HG03565 (cell line): ENCODE results near the gene MYO3A.

Experiments used
- ATAC-seq: cut with Tn5 transposase; IDR thresholded peaks from one replicate; pipeline ENCODE4 v1.9.1; 2021; ENCODE audit warnings: mild to moderate bottlenecking, moderate library complexity; ENCODE audit not compliant: unreplicated experiment

Gene MYO3A

GRCh38 chr10:26211781-26212444 is 277.9 kb downstream of the MYO3A start:
- ATAC-seq, result no peak

GRCh38 chr10:26212511-26212910 is 278.5 kb downstream of the MYO3A start:
- no peak for ATAC-seq

GRCh38 chr10:26213157-26213800 is 279.2 kb downstream of the MYO3A start:
- no peak for ATAC-seq

DNA sequence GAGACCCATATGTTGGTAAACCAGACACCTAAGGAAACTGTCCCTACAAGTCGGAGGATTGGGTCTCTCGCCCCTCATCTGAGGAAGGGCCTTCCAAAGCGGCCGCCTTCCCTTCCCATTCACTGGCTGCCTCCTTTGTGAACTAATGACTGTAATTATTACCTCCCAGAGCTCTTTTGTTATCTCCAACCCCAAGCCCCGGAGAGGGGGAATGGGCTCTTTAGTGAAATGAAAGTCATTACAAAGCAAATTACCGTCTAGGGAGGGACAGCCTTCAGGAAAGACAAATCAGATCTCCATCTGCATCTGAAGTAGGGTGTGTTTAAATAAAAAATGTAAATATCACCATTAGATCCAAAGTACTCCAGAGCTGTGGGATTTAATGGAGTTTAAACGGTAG is 280.0 kb downstream of the MYO3A start:
- ATAC-seq, result no peak

GRCh38 chr10:26214551-26215395 is 280.7 kb downstream of the MYO3A start:
- no peak for ATAC-seq

DNA sequence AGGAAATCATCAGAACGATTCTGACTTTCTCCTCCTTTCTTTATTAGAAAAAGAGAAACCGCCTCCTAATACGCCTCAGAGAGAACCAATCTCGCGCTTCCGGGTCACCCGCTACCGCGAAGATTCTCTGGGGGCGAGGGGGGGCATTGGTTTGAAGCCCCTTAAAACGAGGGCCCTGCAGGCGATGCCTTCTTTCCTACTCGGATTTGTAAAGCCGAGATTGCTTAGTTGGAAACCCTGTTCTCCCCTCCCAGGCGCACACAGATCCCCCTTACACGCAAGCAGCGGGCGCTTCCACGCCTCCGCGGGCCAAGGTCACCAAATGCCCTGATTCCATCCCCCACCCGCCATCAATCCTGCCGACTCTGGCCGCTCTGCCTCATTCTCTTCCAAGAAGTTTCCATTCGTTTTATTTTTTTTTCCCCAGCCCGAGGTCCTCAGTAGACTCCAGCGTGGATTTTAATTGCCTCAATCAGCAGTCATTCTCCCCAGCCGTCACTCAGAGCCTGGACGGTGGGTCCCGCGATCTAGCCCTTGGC is 281.4 kb downstream of the MYO3A start:
- ATAC-seq, result no peak

DNA sequence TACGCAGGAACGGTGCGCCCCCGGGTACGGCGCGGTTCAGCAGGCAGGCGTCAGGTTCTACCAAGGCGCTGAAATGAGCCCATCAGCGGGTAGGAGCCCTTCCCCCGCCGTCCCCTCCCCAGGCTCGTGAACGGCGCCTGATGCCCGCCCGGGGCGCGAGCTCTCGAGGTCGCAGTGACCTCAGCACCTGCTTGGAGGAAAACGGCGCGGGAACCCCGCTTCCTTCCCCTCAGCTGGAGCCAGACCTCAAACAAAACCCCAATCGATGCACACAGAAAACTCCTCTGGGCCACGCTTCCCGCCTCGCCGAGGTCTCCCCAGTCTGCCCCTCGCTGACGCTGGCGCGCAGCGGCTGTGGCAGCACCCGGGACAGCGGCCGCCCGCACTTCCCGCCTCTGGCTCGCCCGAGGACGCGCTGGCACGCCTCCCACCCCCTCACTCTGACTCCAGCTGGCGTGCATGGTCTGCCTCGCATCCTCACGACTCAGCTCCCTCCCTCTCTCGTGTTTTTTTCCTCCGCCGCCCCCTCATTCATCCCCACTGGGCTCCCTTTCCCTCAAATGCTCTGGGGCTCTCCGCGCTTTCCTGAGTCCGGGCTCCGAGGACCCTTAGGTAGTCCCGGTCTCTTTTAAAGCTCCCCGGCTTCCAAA is 282.0 kb downstream of the MYO3A start:
- ATAC-seq, result no peak

- no peak for ATAC-seq
Measured at GRCh38 chr10:26216585-26217395, 282.8 kb downstream of the MYO3A start, which contains the start of gene GAD2. TSS of gene GAD2 (plus strand) at chr10:26216774. CDS start at chr10:26216810, 36 bp downstream.

GRCh38 chr10:26217396-26218086 is 283.5 kb downstream of the MYO3A start:
- ATAC-seq, result no peak

- no peak for ATAC-seq
Measured at GRCh38 chr10:26219676-26220075, 285.6 kb downstream of the MYO3A start.

GRCh38 chr10:26220901-26221300 is 286.9 kb downstream of the MYO3A start:
- no peak for ATAC-seq

DNA sequence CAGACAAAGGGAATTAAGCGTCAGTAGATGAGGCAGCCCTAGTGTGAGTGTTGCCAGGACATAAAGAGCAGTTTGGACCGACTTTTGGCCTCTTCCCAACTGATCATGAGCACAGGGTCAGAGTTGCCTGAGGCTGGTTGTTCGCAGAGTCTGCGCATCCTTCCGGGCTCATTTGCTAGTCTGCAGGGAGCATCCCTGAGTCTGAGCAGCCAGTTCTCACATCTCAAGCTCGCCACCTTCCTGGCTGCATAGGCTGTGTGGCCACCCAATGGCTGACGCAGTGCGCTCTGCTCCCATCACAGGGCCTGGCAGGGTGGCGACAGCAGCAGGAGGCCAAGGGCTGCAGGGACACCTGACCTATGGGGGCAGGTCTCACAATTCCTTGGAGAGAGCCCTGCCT is 287.5 kb downstream of the MYO3A start:
- ATAC-seq, result no peak

DNA sequence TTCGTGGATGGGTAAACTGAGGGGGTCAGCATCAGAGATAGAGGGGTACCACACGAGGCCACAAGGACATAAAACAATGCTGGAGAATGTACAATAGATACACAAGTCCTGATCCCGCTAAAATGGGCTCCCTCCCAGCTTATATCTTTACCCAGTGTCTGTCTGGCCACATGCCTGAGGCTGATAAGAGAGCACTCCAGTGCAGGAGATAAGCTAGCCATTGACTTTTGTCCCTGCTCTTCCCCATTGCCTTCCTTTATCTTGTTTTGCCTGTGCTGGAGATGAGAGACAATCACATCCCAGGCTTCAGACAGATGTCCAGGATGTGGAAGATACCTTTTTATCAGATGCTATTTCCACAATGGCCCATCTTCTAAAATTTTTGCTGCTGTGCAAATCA is 288.5 kb downstream of the MYO3A start:
- no peak for ATAC-seq

DNA sequence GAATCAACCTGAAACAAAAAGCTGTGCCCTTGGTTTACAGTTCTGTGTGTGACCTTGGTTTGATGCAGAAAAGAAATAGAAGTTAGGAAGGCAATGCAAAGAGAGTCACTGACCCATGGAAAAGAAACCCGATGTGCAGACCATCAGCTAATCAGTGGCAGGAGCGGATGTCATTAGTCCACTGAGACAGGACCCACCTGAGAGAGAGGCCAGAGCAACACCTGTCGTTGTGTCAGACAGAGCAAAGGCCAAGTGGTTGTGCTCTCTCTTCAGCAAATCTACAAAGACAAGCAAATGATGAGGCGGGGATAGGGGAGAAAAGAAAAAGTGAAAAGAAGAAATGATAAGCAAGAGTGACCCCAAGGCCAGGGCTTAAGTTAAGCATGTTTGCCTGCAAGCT is 291.3 kb downstream of the MYO3A start:
- ATAC-seq, result no peak

GRCh38 chr10:26227786-26228185 is 293.8 kb downstream of the MYO3A start:
- no peak for ATAC-seq

GRCh38 chr10:26232174-26232573 is 298.1 kb downstream of the MYO3A start:
- ATAC-seq, result no peak

GRCh38 chr10:26235761-26236160 is 301.7 kb downstream of the MYO3A start:
- ATAC-seq, result no peak

DNA sequence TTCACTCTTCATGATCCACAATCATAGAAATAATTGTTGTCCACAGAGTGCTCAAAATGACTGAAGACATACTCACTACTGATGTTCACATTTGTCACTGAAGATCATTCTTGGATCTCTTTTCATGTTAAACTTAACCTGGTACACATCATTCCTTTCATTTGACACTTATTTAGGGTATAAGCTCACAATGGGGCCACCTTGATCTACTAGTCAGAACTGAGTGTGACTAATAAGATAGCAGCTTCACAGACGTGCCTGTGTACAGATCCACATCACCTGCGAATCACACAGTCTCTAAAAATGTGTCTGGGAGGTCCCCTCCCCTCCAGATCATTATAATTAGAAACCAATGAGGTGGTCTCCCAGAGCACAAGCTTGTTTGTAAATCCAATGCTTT is 304.3 kb downstream of the MYO3A start:
- ATAC-seq, result no peak

DNA sequence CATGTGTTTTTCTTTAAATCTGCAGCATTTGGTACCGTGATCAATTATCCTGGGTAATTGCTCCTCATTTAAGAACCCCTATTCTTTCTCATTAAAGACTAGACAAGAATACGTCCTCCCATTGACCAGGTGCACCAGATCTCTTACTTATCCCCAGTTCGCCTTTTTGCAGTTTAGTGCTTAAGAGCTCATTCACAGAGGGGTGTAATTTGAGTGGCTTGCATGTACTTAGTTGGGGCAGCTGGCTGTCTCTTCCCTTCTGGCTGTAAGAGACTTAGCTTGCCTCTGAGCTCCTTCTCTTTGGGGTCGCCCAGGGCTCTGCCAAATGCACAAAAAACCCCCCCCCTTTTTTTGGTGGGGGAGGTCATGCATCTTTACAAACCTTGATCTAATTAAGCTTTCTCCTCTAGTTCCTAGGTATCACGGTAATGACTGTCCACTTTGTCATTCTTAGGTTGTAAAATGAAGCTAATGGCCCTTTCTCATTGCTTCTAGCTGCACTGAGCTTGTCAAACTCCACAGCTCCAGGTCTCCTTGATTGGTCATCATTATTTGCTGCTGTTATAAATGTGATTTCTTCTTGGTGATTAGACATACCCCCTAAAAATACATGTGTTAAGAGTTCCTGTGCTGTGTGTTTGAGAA is 308.8 kb downstream of the MYO3A start:
- ATAC-seq, result no peak
